ENCODE results near the gene ATP2B2. TPM values are rescaled to one million over a fixed set of nuclear protein-coding genes. Genes with fewer than 3 reads are reported as not detected.

The ATP2B2 gene
- total and polyA plus RNA-seq, 7 donors = 0.08 to 6.5 (median 0.77) TPM

- TF ChIP-seq CTCF (IDR thresholded peaks at IDR 0.05) = no peak
- ATAC-seq (no peak), DNase-seq (peak in 1 of 2 donors; percentile 19)
- intact Hi-C loops (cut with DNase I) = no loop called here
- Histone ChIP-seq H3K4me1 (no peaks in the 10 kb centered on the region), H3K4me3 (no peak overlapping the region), H3K9me3 (no peaks in the 10 kb centered on the region), H3K27ac (no peak overlapping the region), H3K36me3 (ENCODE audit: insufficient read depth in 1 of 2, low read depth in 1 of 2) (no peaks in the 10 kb centered on the region), H3K27me3 (ENCODE audit: insufficient read depth in 3 of 3, low read length in 2 of 3) (peaks cover 0 to 2% (median 0%) of the 10 kb centered on the region in 3 donors)
- 66 to 77% (median 67%) methylated on average over 15 of the region's 15 CpGs for WGBS, 3 donors
Observed at GRCh38 chr3:10503217-10503796, 2.1 kb downstream of the ATP2B2 start.

GRCh38 chr3:10502185-10502880 lies 3.1 kb downstream of the ATP2B2 start:
- no peaks in the 10 kb centered on the region for H3K9me3 ChIP-seq
- 83 to 90% (median 86%) methylated on average over 12 of the region's 12 CpGs for WGBS, 3 donors
- intact Hi-C loops (cut with DNase I) = no loop called here
- H3K36me3 ChIP-seq (ENCODE audit: insufficient read depth in 1 of 2, low read depth in 1 of 2) = no peaks in the 10 kb centered on the region
- no peaks in the 10 kb centered on the region for H3K4me1 ChIP-seq
- H3K27ac ChIP-seq = no peak overlapping the region
- H3K27me3 ChIP-seq (ENCODE audit: insufficient read depth in 3 of 3, low read length in 2 of 3) = peaks cover 0 to 2% (median 0%) of the 10 kb centered on the region in 3 donors
- DNase-seq = no peak
- no peak for TF ChIP-seq CTCF (IDR thresholded peaks at IDR 0.05)
- H3K4me3 ChIP-seq = no peak overlapping the region
- ATAC-seq = no peak

GRCh38 chr3:10501664-10502052 lies 3.7 kb downstream of the ATP2B2 start:
- ATAC-seq (no peak), DNase-seq (no peak)
- Histone ChIP-seq H3K9me3 (no peaks in the 10 kb centered on the region), H3K4me3 (no peak overlapping the region), H3K4me1 (no peaks in the 10 kb centered on the region), H3K27me3 (ENCODE audit: insufficient read depth in 3 of 3, low read length in 2 of 3) (peaks cover 0 to 2% (median 0%) of the 10 kb centered on the region in 3 donors), H3K27ac (no peak overlapping the region), H3K36me3 (ENCODE audit: insufficient read depth in 1 of 2, low read depth in 1 of 2) (no peaks in the 10 kb centered on the region)
- intact Hi-C loops (cut with DNase I) = no loop called here
- WGBS, 3 donors = 77 to 83% (median 77%) methylated on average over 3 of the region's 3 CpGs
- no peak for TF ChIP-seq CTCF (IDR thresholded peaks at IDR 0.05)

- no peak overlapping the region for H3K27ac ChIP-seq
- intact Hi-C loops (cut with DNase I) = no loop called here
- H3K9me3 ChIP-seq = no peaks in the 10 kb centered on the region
- ATAC-seq (no peak), DNase-seq (no peak)
- 72 to 78% (median 74%) methylated on average over 19 of the region's 19 CpGs for WGBS, 3 donors
- no peaks in the 10 kb centered on the region for H3K4me1 ChIP-seq
- no peak overlapping the region for H3K4me3 ChIP-seq
- no peaks in the 10 kb centered on the region for H3K36me3 ChIP-seq (ENCODE audit: insufficient read depth in 1 of 2, low read depth in 1 of 2)
- peaks cover 0 to 2% (median 0%) of the 10 kb centered on the region in 3 donors for H3K27me3 ChIP-seq (ENCODE audit: insufficient read depth in 3 of 3, low read length in 2 of 3)
- TF ChIP-seq CTCF (IDR thresholded peaks at IDR 0.05) = no peak
Observed at GRCh38 chr3:10500717-10501663, 4.4 kb downstream of the ATP2B2 start.

Measured in psoas muscle (tissue), 8 donors.